Bronchial epithelial cell (primary cell): ENCODE measurements around the gene SH3D19. TPM values are rescaled to one million over a fixed set of nuclear protein-coding genes. Genes with fewer than 3 reads are reported as not detected.

Experiments
- DNase-seq: peaks from one replicate; pipeline ENCODE4 v3.0.0-alpha.2; 2010; ENCODE audit warnings: low read depth
- FAIRE-seq: peaks from 2 replicates; lab custom pipeline; 2011; peaks lifted over from hg19 to GRCh38; lab: Jason Lieb, UNC
- H3K27me3 ChIP-seq: 2 replicates; pipeline ENCODE4 v1.5.1; 2011; ENCODE audit warnings: low read length; ENCODE audit not compliant: control insufficient read depth, insufficient read depth
- H3K36me3 ChIP-seq: 2 replicates; pipeline ENCODE4 v1.5.1; 2011; ENCODE audit warnings: low read length; ENCODE audit not compliant: control insufficient read depth, insufficient read depth
- H3K4me3 ChIP-seq: 2 replicates; pipeline ENCODE4 v1.5.1; 2011; ENCODE audit warnings: mild to moderate bottlenecking, low read depth, low read length, control low read depth
- CTCF ChIP-seq: IDR thresholded peaks from 2 replicates; pipeline ENCODE4 v1.5.1; 2011; ENCODE audit warnings: mild to moderate bottlenecking, moderate library complexity, low read length, control low read depth, inconsistent platforms; ENCODE audit not compliant: insufficient read depth, severe bottlenecking
- total RNA-seq: library from RNA; depleted of rRNA; stranded (reverse); fragments of >200 nt; gene quantifications from 2 replicates; pipeline ENCODE4 v1.2.1, GENCODE V29; 2014

SH3D19 gene
- total RNA-seq, 1 donor from 2014 or later, result 13.2 TPM

- no peak for FAIRE-seq
- Histone ChIP-seq H3K4me3 (no peak overlapping the region), H3K36me3 (no peaks in the 10 kb centered on the region), H3K27me3 (no peaks in the 10 kb centered on the region)
- DNase-seq, result no peak
- TF ChIP-seq CTCF, result no peak
Measured at GRCh38 chr4:151314010-151314355, 11.4 kb downstream of the SH3D19 start.

- no peak for FAIRE-seq
- no peak for TF ChIP-seq CTCF
Measured at GRCh38 chr4:151313306-151314009, 11.9 kb downstream of the SH3D19 start.

GRCh38 chr4:151310124-151310728 lies 15.2 kb downstream of the SH3D19 start:
- no peaks in the 10 kb centered on the region for H3K36me3 ChIP-seq
- FAIRE-seq (no peak), DNase-seq (no peak)
- H3K27me3 ChIP-seq, result no peaks in the 10 kb centered on the region
- no peak for TF ChIP-seq CTCF
- H3K4me3 ChIP-seq, result no peak overlapping the region

More at GRCh38 chr4:151313306-151314009, 11.9 kb downstream of the SH3D19 start:
- no peak overlapping the region for H3K4me3 ChIP-seq
- no peaks in the 10 kb centered on the region for H3K36me3 ChIP-seq
- DNase-seq, result peak; percentile 55
- H3K27me3 ChIP-seq, result no peaks in the 10 kb centered on the region

GRCh38 chr4:151304755-151305154 lies 20.6 kb downstream of the SH3D19 start:
- TF ChIP-seq CTCF, result no peak
- peak; percentile 32 for DNase-seq
- no peak overlapping the region for H3K4me3 ChIP-seq
- H3K36me3 ChIP-seq, result no peaks in the 10 kb centered on the region
- H3K27me3 ChIP-seq, result no peaks in the 10 kb centered on the region
- no peak for FAIRE-seq

GRCh38 chr4:151304226-151304625 lies 21.2 kb downstream of the SH3D19 start:
- DNase-seq (no peak), FAIRE-seq (no peak)
- no peaks in the 10 kb centered on the region for H3K36me3 ChIP-seq
- H3K27me3 ChIP-seq, result no peaks in the 10 kb centered on the region
- TF ChIP-seq CTCF, result no peak
- H3K4me3 ChIP-seq, result no peak overlapping the region
